MG63 (cell line): ENCODE data around the gene CDC27. TPM values are rescaled to one million over a fixed set of nuclear protein-coding genes. Genes with fewer than 3 reads are reported as not detected.
"Not testable (repeated sequence)": the region's sequence is repeated elsewhere in the genome, so short reads cannot be mapped to it uniquely, and the experiment has no call there.

Experiments used
- DNase-seq: peaks from one replicate; pipeline ENCODE4 v3.0.0-alpha.2; 2020
- H3K27me3 ChIP-seq: fragments of 250-450 bp; sonication (Bioruptor Pico); 2 replicates; pipeline ENCODE4 v1.5.1; 2020; ENCODE audit warnings: mild to moderate bottlenecking, moderate library complexity
- H3K36me3 ChIP-seq: fragments of 250-450 bp; sonication (Bioruptor Pico); 2 replicates; pipeline ENCODE4 v1.5.1; 2020; ENCODE audit warnings: mild to moderate bottlenecking, moderate library complexity
- H3K4me3 ChIP-seq: fragments of 250-450 bp; sonication (Bioruptor Pico); 2 replicates; pipeline ENCODE4 v1.5.1; 2020; ENCODE audit warnings: mild to moderate bottlenecking, moderate library complexity
- H3K9me3 ChIP-seq: fragments of 250-450 bp; sonication (Bioruptor Pico); 2 replicates; pipeline ENCODE4 v1.5.1; 2020; ENCODE audit warnings: mild to moderate bottlenecking, moderate library complexity
- total RNA-seq: library from RNA; depleted of rRNA; stranded (reverse); fragments of >200 nt; shearing (Covaris generic); gene quantifications from 2 replicates; pipeline ENCODE4 v1.2.3, GENCODE V29; 2014; ENCODE audit warnings: low replicate concordance

The CDC27 gene
- total RNA-seq, 1 experiment from 2014 or later = 117 TPM

DNA sequence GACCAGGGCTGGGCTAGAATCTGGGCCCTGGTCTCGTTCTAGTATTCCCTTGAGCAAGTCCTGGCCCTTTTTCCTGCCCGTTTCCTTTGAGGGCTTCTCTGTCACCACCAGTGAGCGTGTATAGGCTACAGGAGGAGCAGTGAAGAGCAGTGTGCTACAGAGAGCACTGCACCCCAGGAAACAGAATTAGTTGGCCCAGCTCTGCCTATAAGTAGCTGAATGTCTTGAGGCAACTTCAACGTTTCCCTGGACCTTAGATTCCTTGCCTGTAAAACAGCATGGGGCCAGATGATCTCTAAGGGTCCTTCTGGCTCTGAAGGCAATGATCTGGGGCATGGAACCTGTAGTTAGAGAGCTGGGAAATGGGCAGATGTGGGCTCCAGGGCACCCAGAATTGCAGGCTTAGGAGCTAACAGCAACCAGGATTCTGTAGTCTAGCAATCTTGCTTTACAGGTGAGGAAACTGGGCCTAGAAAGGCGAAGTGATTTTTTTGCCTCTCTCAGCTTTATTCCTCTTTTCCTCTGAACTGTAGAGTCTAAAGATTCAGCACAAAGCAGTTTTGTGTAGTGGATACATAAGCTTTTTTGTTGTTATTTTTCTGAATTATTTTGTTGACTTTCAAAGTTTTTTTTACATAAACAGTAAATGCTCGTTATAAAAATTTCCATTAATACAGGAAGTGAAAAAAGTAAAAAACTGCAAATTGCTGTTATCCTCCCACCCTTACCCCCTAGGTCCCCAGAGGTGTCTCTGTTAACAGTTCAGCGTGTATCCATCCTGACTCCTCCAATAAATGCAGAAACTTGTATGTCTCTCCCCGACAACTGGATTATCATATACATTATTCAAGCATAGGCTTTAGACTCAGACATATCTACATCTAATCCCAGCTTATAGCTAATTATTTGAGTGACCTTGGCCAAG, 18.3 kb upstream of the CDC27 start:
- no peak overlapping the region for H3K4me3 ChIP-seq
- H3K9me3 ChIP-seq = no peaks in the 10 kb centered on the region
- no peaks in the 10 kb centered on the region for H3K36me3 ChIP-seq
- no peaks in the 10 kb centered on the region for H3K27me3 ChIP-seq
- no peak for DNase-seq

DNA sequence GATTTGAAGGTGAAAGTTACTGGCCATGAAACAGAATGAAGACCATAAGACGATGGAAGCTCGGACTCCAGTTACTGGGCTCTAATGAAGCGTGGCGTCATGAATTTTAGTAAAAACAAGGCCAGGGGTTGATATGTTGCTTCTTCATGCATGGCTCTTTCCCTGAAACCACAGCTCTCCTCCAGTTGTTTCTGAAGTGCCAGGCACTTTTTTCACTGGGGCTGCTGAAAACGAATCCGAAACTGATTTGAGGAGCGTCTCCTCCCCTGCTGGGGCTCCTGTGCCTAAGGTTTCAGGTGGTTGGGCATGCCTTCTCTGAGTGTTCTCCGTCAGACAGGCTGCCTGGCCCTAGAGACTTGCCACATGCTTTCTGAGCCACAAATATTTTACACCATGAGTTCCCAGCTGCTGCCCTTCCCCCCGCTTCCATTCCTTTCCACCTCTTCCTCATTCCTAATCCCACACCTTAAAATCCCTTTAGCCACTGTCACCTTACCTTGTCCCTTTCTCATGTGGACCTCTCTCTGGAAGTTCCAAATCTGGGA, 16.4 kb upstream of the CDC27 start:
- Histone ChIP-seq H3K9me3 (no peaks in the 10 kb centered on the region), H3K27me3 (no peaks in the 10 kb centered on the region), H3K4me3 (no peak overlapping the region), H3K36me3 (no peaks in the 10 kb centered on the region)
- DNase-seq = peak; percentile 40

- Histone ChIP-seq H3K4me3 (no peak overlapping the region), H3K27me3 (no peaks in the 10 kb centered on the region), H3K9me3 (no peaks in the 10 kb centered on the region), H3K36me3 (no peaks in the 10 kb centered on the region)
- peak; percentile 25 for DNase-seq
Observed at GRCh38 chr17:47204722-47205418, 15.8 kb upstream of the CDC27 start.

DNA sequence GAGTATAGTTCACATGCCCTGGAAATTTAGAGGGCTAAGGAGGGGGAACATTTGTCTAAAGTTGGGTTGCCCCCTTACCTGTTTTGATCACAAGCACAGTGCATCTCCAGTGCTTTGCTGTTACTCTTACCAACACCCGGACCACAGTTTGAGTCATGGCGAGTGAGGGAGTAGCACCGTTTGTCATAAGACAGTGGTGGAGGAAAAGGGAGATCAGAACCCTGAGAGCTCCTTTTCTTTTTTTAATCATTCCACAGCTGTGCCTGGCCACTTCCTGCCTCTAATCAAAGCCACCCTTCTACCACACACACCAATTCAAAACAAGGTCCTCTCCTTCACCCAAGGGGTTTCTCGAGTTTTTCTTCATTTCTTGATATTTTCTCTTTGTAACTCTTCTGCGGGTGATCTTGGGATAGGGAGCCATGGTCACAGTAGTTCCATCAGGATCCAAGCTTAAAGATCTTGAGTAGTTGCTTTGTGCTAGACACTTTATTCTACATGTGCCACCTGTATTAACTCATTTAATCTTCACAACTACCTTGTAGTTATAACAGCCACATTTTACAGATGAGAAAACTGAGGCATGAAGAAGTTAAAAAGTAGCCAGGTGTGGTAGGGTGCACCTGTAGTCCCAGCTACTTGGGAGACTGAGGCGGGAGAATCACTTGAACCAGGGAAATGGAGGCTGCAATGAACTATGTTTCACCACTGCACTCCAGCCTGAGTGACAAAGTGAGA, 15.1 kb upstream of the CDC27 start:
- H3K36me3 ChIP-seq = no peaks in the 10 kb centered on the region
- no peaks in the 10 kb centered on the region for H3K27me3 ChIP-seq
- H3K9me3 ChIP-seq = no peaks in the 10 kb centered on the region
- no peak for DNase-seq
- H3K4me3 ChIP-seq = no peak overlapping the region

DNA sequence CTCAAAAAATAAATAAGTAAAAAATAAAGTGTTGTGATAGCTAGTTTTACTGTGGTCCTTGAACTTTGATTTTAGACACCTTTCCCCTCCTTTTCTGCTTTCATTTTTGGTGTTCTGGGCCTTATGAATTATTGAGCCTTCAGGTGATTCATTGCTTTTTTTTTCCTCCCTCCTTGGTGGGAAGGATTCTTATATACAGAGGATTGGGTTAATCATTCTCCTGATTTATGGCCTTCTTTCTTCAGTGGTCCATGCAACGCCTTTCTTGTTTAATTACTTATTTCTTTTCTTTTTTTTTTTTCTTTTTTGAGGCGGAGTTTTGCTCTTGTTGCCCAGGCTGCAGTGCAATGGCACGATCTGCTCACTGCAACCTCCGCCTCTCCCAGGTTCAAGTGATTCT, 12.1 kb upstream of the CDC27 start:
- Histone ChIP-seq H3K9me3 (no peaks in the 10 kb centered on the region), H3K36me3 (no peaks in the 10 kb centered on the region), H3K4me3 (no peak overlapping the region), H3K27me3 (no peaks in the 10 kb centered on the region)
- no peak for DNase-seq

DNA sequence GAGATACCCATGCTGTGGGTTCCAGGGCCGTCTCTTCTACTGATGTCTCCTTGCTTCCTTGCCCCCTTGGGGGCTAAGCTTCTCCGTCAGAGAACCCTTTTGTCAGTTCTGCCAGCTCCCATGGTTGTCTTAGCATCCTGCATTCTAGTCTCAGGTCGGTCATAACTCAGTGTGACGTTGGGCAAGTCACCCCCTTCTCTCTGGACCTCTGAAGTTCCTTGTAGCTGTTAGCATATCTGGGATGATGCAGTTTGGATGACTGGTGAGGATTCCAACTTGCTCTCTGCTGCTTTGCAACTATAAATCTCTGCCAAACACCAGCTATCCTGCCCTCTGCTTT, 11.2 kb upstream of the CDC27 start:
- H3K36me3 ChIP-seq = no peaks in the 10 kb centered on the region
- no peak overlapping the region for H3K4me3 ChIP-seq
- no peaks in the 10 kb centered on the region for H3K27me3 ChIP-seq
- no peak for DNase-seq
- H3K9me3 ChIP-seq = no peaks in the 10 kb centered on the region

- Histone ChIP-seq H3K9me3 (no peaks in the 10 kb centered on the region), H3K4me3 (no peak overlapping the region), H3K27me3 (no peaks in the 10 kb centered on the region), H3K36me3 (no peaks in the 10 kb centered on the region)
- no peak for DNase-seq
Observed at GRCh38 chr17:47199627-47200324, 10.7 kb upstream of the CDC27 start.

GRCh38 chr17:47197821-47198220, 8.7 kb upstream of the CDC27 start:
- Histone ChIP-seq H3K4me3 (no peak overlapping the region), H3K36me3 (no peaks in the 10 kb centered on the region), H3K27me3 (no peaks in the 10 kb centered on the region), H3K9me3 (no peaks in the 10 kb centered on the region)
- no peak for DNase-seq

DNA sequence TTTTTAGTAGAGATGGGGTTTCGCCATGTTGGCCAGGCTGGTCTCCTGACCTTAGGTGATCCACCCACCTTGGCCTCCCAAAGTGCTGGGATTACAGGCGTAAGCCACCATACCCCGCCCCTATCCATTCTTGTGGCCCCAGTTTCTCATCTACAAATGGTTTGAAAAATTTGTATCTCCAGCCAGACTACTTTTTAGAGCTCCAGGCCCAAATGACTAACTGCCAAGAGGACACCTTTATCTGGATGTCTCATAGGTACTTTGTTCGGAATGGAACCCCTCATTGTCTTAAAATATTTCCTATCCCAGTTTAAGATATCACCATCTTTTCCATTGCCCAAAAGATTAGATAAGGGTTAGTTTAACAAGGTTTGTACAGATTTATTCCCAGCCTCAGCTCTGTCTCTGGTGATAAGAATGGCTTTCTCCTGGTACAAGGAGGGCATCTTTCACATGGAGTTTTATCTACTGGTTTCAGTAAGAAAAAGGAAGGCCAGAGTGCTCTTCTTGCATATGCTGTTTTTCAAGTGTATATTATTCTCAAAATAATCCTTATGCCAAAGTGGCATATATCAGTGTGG, 4.9 kb upstream of the CDC27 start:
- H3K4me3 ChIP-seq = no peak overlapping the region
- H3K36me3 ChIP-seq = no peaks in the 10 kb centered on the region
- H3K27me3 ChIP-seq = no peaks in the 10 kb centered on the region
- DNase-seq = no peak
- H3K9me3 ChIP-seq = no peaks in the 10 kb centered on the region

- H3K27me3 ChIP-seq = no peaks in the 10 kb centered on the region
- no peak for DNase-seq
- H3K4me3 ChIP-seq = no peak overlapping the region
- 0 out of 2 replicates have a peak, but pooled peaks cover 4% of the 10 kb centered on the region for H3K36me3 ChIP-seq
- no peaks in the 10 kb centered on the region for H3K9me3 ChIP-seq
Observed at GRCh38 chr17:47192554-47192953, 3.5 kb upstream of the CDC27 start.

DNA sequence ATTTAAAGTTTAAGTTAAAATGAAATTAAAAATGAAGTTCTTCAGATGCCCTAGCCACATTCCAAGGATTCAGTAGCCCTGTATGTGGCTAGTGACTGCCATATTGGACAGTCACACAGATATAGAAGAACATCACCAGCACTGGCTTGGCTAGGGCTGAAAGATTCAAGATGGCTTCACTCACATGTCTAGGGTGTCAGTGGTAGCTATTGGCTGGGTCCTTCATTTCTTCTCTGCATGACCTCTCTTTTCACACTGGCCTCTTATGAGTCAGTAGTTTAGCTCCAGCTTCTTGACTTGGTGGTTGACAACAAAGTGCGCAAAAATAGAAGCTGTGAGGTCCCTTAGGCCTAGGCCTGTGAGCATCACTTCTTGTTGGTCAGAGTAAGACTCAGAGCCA, 1.7 kb upstream of the CDC27 start:
- Histone ChIP-seq H3K36me3 (peaks cover 17% of the 10 kb centered on the region), H3K4me3 (no peak overlapping the region), H3K9me3 (no peaks in the 10 kb centered on the region), H3K27me3 (no peaks in the 10 kb centered on the region)
- no peak for DNase-seq

- Histone ChIP-seq H3K27me3 (no peaks in the 10 kb centered on the region), H3K4me3 (no peak overlapping the region), H3K36me3 (peaks cover 19% of the 10 kb centered on the region), H3K9me3 (no peaks in the 10 kb centered on the region)
- no peak for DNase-seq
Observed at GRCh38 chr17:47190243-47190642, 1.1 kb upstream of the CDC27 start.

DNA sequence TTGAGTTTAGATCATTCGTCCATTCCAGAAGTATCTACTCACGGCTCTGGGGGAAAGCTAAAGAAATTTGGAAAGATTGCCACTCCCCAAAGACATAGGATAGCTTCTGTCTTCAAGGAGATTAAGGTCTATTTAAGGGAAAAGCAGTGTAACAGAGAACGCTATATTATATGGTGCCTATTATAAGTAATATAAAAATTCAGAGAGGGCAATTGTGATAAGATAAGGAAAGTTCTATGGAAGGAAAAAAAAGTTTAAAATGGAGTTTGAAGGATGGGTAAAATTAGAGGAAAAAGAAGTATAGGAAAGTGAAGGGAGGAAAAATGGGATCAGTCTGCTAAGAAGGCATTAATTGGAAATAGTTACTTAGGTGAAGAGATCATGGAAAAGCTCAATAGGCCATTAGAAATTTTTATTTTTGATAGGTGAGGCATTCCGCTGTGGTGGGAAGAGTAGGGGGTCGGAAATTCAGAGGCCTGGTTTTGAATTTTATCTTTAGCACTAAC, 690 bp upstream of the CDC27 start:
- Histone ChIP-seq H3K9me3 (no peaks in the 10 kb centered on the region), H3K4me3 (peak overlapping the region; percentile 72), H3K36me3 (peaks cover 19% of the 10 kb centered on the region), H3K27me3 (no peaks in the 10 kb centered on the region)
- no peak for DNase-seq

DNA sequence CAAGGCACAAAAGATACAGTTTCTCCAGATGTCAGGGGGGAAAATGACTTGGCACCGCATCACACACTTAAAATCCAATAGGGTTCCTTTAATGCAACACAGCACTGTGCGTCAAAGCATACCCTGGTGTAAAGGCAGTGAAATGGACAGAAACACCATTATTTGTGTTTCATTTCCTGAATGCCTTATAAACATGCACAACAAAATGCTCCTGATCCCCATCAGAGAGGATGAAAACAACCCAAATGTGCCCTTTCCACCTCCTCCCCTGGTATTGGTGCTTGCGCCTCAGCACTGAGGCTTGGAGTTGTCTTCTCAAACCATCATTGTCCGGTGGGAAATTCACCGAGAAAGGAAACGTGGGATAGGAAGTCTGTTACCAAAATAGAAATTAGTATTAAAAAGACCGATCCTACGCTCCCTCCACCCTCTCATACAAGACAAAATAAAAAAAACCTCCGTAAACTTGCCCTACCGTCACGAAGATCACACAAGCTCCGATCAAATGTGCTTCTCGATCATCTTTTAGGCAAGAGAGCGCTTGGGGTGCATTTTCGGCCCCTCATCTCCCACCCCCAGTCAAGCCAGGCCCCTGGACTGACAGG, 722 bp downstream of the CDC27 start:
- Histone ChIP-seq H3K9me3 (no peaks in the 10 kb centered on the region), H3K27me3 (no peaks in the 10 kb centered on the region), H3K36me3 (peaks cover 29% of the 10 kb centered on the region), H3K4me3 (peak overlapping the region; percentile 72)
- DNase-seq = peak; percentile 20

DNA sequence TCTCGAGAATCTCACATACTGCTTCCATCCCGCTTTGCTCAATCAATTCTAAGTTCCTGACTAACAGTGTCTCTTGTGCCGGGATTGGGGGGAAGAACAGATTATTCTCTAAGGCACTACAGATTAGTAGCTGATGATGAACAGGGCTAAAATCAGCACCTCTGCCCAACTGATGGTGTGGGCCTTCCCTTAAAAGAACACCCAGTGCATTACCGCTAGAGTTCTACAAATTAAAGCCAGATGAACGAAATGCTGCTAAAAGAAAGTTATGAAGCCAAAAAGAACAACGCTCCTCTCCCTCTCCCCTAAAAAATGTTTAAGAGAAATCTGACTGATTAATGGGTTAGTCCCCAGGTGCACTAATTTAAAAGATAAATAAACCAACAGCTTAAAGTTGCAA, 4.4 kb downstream of the CDC27 start:
- H3K9me3 ChIP-seq = no peaks in the 10 kb centered on the region
- no peak overlapping the region for H3K4me3 ChIP-seq
- H3K27me3 ChIP-seq = no peaks in the 10 kb centered on the region
- no peak for DNase-seq
- H3K36me3 ChIP-seq = peaks cover 49% of the 10 kb centered on the region

DNA sequence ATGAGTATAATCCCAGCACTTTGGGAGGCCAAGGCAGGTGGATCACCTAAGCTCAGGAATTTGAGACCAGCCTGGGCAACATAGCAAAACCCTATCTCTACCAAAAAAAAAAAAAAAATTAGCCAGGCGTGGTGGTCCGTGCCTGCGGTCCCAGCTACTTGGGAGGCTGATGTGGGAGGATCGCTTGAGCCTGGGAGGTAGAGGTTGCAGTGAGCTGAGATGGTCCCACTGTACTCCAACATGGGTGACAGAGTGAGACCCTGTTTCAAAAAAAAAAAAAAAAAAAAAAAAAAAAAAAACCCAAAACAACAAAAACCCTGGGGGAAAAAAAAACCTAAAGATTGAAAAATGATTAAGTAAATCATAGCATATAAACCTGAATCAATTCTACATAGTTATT, 8.1 kb downstream of the CDC27 start:
- H3K36me3 ChIP-seq = peaks cover 68% of the 10 kb centered on the region
- DNase-seq, H3K27me3 ChIP-seq, H3K4me3 ChIP-seq, H3K9me3 ChIP-seq: not testable (repeated sequence)
